ENCODE results near the gene OR52J3. TPM values are rescaled to one million over a fixed set of nuclear protein-coding genes. Genes with fewer than 3 reads are reported as not detected.

OR52J3 gene
- polyA plus RNA-seq (2013, experiment 1 of 4) = not detected
- polyA plus RNA-seq (2013, experiment 2 of 4) = not detected
- not detected for polyA plus RNA-seq (2013, experiment 3 of 4)
- polyA plus RNA-seq (2013, experiment 4 of 4) = not detected

- 90 to 100% methylated on average over 1 of the region's 1 CpG for WGBS, 2 experiments
- no peaks in the 10 kb centered on the region for H3K9me3 ChIP-seq (ENCODE audit: control insufficient read depth, low read length)
- H3K4me1 ChIP-seq (ENCODE audit: control insufficient read depth, insufficient read depth, low read length) = no peaks in the 10 kb centered on the region
- no peak within 1 kb of the TSS for H3K27ac ChIP-seq (ENCODE audit: insufficient read depth, low read depth, low read length, poor library complexity, severe bottlenecking)
- H3K27me3 ChIP-seq (ENCODE audit: control insufficient read depth, insufficient read depth, low read length, poor library complexity, severe bottlenecking) = no peaks in the 10 kb centered on the region
- H3K4me3 ChIP-seq (ENCODE audit: insufficient read depth, low read depth, low read length) = no peak within 1 kb of the TSS
- H3K36me3 ChIP-seq (ENCODE audit: control insufficient read depth, insufficient read depth, low read length) = no peaks in the 10 kb centered on the region
Observed at GRCh38 chr11:5046226-5046625, at the start of gene OR52J3. Gene OR52J3, plus strand, starts transcription at chr11:5046526. Its CDS starts 0 bp downstream, at chr11:5046526.

GRCh38 chr11:5004424-5005274 is 41.7 kb upstream of the OR52J3 start:
- Histone ChIP-seq H3K4me1 (ENCODE audit: control insufficient read depth, insufficient read depth, low read length) (no peaks in the 10 kb centered on the region), H3K27ac (ENCODE audit: insufficient read depth, low read depth, low read length, poor library complexity, severe bottlenecking) (no peak overlapping the region), H3K9me3 (ENCODE audit: control insufficient read depth, low read length) (no peaks in the 10 kb centered on the region), H3K4me3 (ENCODE audit: insufficient read depth, low read depth, low read length) (no peak overlapping the region), H3K36me3 (ENCODE audit: control insufficient read depth, insufficient read depth, low read length) (no peaks in the 10 kb centered on the region), H3K27me3 (ENCODE audit: control insufficient read depth, insufficient read depth, low read length, poor library complexity, severe bottlenecking) (no peaks in the 10 kb centered on the region)
- 57 to 92% methylated on average over 3 to 5 of the region's 6 CpGs for WGBS, 2 experiments

GRCh38 chr11:5007561-5007960 is 38.8 kb upstream of the OR52J3 start:
- Histone ChIP-seq H3K36me3 (ENCODE audit: control insufficient read depth, insufficient read depth, low read length) (no peaks in the 10 kb centered on the region), H3K27ac (ENCODE audit: insufficient read depth, low read depth, low read length, poor library complexity, severe bottlenecking) (no peak overlapping the region), H3K9me3 (ENCODE audit: control insufficient read depth, low read length) (no peaks in the 10 kb centered on the region), H3K4me3 (ENCODE audit: insufficient read depth, low read depth, low read length) (no peak overlapping the region), H3K27me3 (ENCODE audit: control insufficient read depth, insufficient read depth, low read length, poor library complexity, severe bottlenecking) (no peaks in the 10 kb centered on the region), H3K4me1 (ENCODE audit: control insufficient read depth, insufficient read depth, low read length) (no peaks in the 10 kb centered on the region)
- 93 to 98% methylated on average over 2 of the region's 2 CpGs for WGBS, 2 experiments

- Histone ChIP-seq H3K4me3 (ENCODE audit: insufficient read depth, low read depth, low read length) (no peak overlapping the region), H3K4me1 (ENCODE audit: control insufficient read depth, insufficient read depth, low read length) (no peaks in the 10 kb centered on the region), H3K27me3 (ENCODE audit: control insufficient read depth, insufficient read depth, low read length, poor library complexity, severe bottlenecking) (no peaks in the 10 kb centered on the region), H3K9me3 (ENCODE audit: control insufficient read depth, low read length) (no peaks in the 10 kb centered on the region), H3K36me3 (ENCODE audit: control insufficient read depth, insufficient read depth, low read length) (no peaks in the 10 kb centered on the region), H3K27ac (ENCODE audit: insufficient read depth, low read depth, low read length, poor library complexity, severe bottlenecking) (no peak overlapping the region)
- WGBS, 2 experiments = 89% methylated on average over 8 of the region's 8 CpGs
Observed at GRCh38 chr11:5011254-5011653, 35.1 kb upstream of the OR52J3 start.

- Histone ChIP-seq H3K9me3 (ENCODE audit: control insufficient read depth, low read length) (no peaks in the 10 kb centered on the region), H3K36me3 (ENCODE audit: control insufficient read depth, insufficient read depth, low read length) (no peaks in the 10 kb centered on the region), H3K4me1 (ENCODE audit: control insufficient read depth, insufficient read depth, low read length) (no peaks in the 10 kb centered on the region), H3K27ac (ENCODE audit: insufficient read depth, low read depth, low read length, poor library complexity, severe bottlenecking) (no peak overlapping the region), H3K4me3 (ENCODE audit: insufficient read depth, low read depth, low read length) (no peak overlapping the region), H3K27me3 (ENCODE audit: control insufficient read depth, insufficient read depth, low read length, poor library complexity, severe bottlenecking) (no peaks in the 10 kb centered on the region)
- 95 to 97% methylated on average over 1 of the region's 1 CpG for WGBS, 2 experiments
Observed at GRCh38 chr11:5013012-5013411, 33.3 kb upstream of the OR52J3 start.

GRCh38 chr11:5021996-5022395 is 24.3 kb upstream of the OR52J3 start:
- Histone ChIP-seq H3K9me3 (ENCODE audit: control insufficient read depth, low read length) (no peaks in the 10 kb centered on the region), H3K4me1 (ENCODE audit: control insufficient read depth, insufficient read depth, low read length) (no peaks in the 10 kb centered on the region), H3K36me3 (ENCODE audit: control insufficient read depth, insufficient read depth, low read length) (no peaks in the 10 kb centered on the region), H3K27me3 (ENCODE audit: control insufficient read depth, insufficient read depth, low read length, poor library complexity, severe bottlenecking) (no peaks in the 10 kb centered on the region), H3K4me3 (ENCODE audit: insufficient read depth, low read depth, low read length) (no peak overlapping the region), H3K27ac (ENCODE audit: insufficient read depth, low read depth, low read length, poor library complexity, severe bottlenecking) (no peak overlapping the region)
- 97 to 98% methylated on average over 2 of the region's 2 CpGs for WGBS, 2 experiments

- Histone ChIP-seq H3K27me3 (ENCODE audit: control insufficient read depth, insufficient read depth, low read length, poor library complexity, severe bottlenecking) (no peaks in the 10 kb centered on the region), H3K9me3 (ENCODE audit: control insufficient read depth, low read length) (no peaks in the 10 kb centered on the region), H3K4me3 (ENCODE audit: insufficient read depth, low read depth, low read length) (no peak overlapping the region), H3K4me1 (ENCODE audit: control insufficient read depth, insufficient read depth, low read length) (no peaks in the 10 kb centered on the region), H3K27ac (ENCODE audit: insufficient read depth, low read depth, low read length, poor library complexity, severe bottlenecking) (no peak overlapping the region), H3K36me3 (ENCODE audit: control insufficient read depth, insufficient read depth, low read length) (no peaks in the 10 kb centered on the region)
- 91 to 92% methylated on average over 2 of the region's 2 CpGs for WGBS, 2 experiments
Observed at GRCh38 chr11:5036669-5037068, 9.7 kb upstream of the OR52J3 start.

GRCh38 chr11:5037926-5038325 is 8.4 kb upstream of the OR52J3 start:
- Histone ChIP-seq H3K4me3 (ENCODE audit: insufficient read depth, low read depth, low read length) (no peak overlapping the region), H3K36me3 (ENCODE audit: control insufficient read depth, insufficient read depth, low read length) (no peaks in the 10 kb centered on the region), H3K9me3 (ENCODE audit: control insufficient read depth, low read length) (no peaks in the 10 kb centered on the region), H3K27ac (ENCODE audit: insufficient read depth, low read depth, low read length, poor library complexity, severe bottlenecking) (no peak overlapping the region), H3K4me1 (ENCODE audit: control insufficient read depth, insufficient read depth, low read length) (no peaks in the 10 kb centered on the region), H3K27me3 (ENCODE audit: control insufficient read depth, insufficient read depth, low read length, poor library complexity, severe bottlenecking) (no peaks in the 10 kb centered on the region)
- WGBS, 2 experiments = 83 to 86% methylated on average over 2 of the region's 2 CpGs

GRCh38 chr11:5038341-5038740 is 8.0 kb upstream of the OR52J3 start:
- Histone ChIP-seq H3K27ac (ENCODE audit: insufficient read depth, low read depth, low read length, poor library complexity, severe bottlenecking) (no peak overlapping the region), H3K36me3 (ENCODE audit: control insufficient read depth, insufficient read depth, low read length) (no peaks in the 10 kb centered on the region), H3K4me3 (ENCODE audit: insufficient read depth, low read depth, low read length) (no peak overlapping the region), H3K9me3 (ENCODE audit: control insufficient read depth, low read length) (no peaks in the 10 kb centered on the region), H3K27me3 (ENCODE audit: control insufficient read depth, insufficient read depth, low read length, poor library complexity, severe bottlenecking) (no peaks in the 10 kb centered on the region), H3K4me1 (ENCODE audit: control insufficient read depth, insufficient read depth, low read length) (no peaks in the 10 kb centered on the region)
- 94 to 100% methylated on average over 1 of the region's 1 CpG for WGBS, 2 experiments

- no peak overlapping the region for H3K27ac ChIP-seq (ENCODE audit: insufficient read depth, low read depth, low read length, poor library complexity, severe bottlenecking)
- H3K27me3 ChIP-seq (ENCODE audit: control insufficient read depth, insufficient read depth, low read length, poor library complexity, severe bottlenecking) = no peaks in the 10 kb centered on the region
- 94 to 100% methylated on average over 2 to 3 of the region's 4 CpGs for whole genome bisulfite sequencing, 2 experiments
- no peaks in the 10 kb centered on the region for H3K9me3 ChIP-seq (ENCODE audit: control insufficient read depth, low read length)
- H3K4me1 ChIP-seq (ENCODE audit: control insufficient read depth, insufficient read depth, low read length) = no peaks in the 10 kb centered on the region
- no peak overlapping the region for H3K4me3 ChIP-seq (ENCODE audit: insufficient read depth, low read depth, low read length)
- no peaks in the 10 kb centered on the region for H3K36me3 ChIP-seq (ENCODE audit: control insufficient read depth, insufficient read depth, low read length)
Observed at GRCh38 chr11:5040876-5041275, 5.5 kb upstream of the OR52J3 start.

All from ectodermal cell (in vitro differentiated cells).